Gastroesophageal sphincter (tissue), 4 donors: ENCODE data around the gene MFF. TPM values are rescaled to one million over a fixed set of nuclear protein-coding genes. Genes with fewer than 3 reads are reported as not detected.

Source experiments
- ATAC-seq: fragments of 150-250 bp; one replicate; pipeline ENCODE4 v1.9.1; 2016; ENCODE audit warnings: mild to moderate bottlenecking, moderate library complexity
- H3K27ac ChIP-seq, 4 donors: fragments of 200-600 bp; sonication (generic) in 3 of 4; 1 replicate in 3 of 4; 2 replicates in 1 of 4; pipeline ENCODE4 v1.5.1; 2016 to 2019
- H3K27me3 ChIP-seq: fragments of 200-600 bp; sonication (generic); one replicate; pipeline ENCODE4 v1.5.1; 2019
- H3K36me3 ChIP-seq, 2 donors: fragments of 200-600 bp; sonication (generic); one replicate each; pipeline ENCODE4 v1.5.1; 2019; ENCODE audit warnings: control low read depth in 1 of 2
- H3K4me1 ChIP-seq, 3 donors: fragments of 200-600 bp; sonication (generic); 1 replicate in 2 of 3; 2 replicates in 1 of 3; pipeline ENCODE4 v1.5.1; 2016 to 2019; ENCODE audit warnings: control low read depth in 2 of 3
- H3K4me3 ChIP-seq, 2 donors: fragments of 200-600 bp; sonication (generic); one replicate each; pipeline ENCODE4 v1.5.1; 2019; ENCODE audit warnings: mild to moderate bottlenecking in 1 of 2, moderate library complexity in 1 of 2
- H3K9me3 ChIP-seq, 3 donors: fragments of 200-600 bp; sonication (generic); one replicate each; pipeline ENCODE4 v1.5.1; 2017 to 2019; ENCODE audit warnings: control low read depth in 2 of 3
- EP300 ChIP-seq: sonication (generic); formaldehyde crosslinking; IDR thresholded peaks from one replicate; pipeline ENCODE4 v1.6.1; 2017; ENCODE audit warnings: antibody characterized with exemption, mild to moderate bottlenecking
- POLR2A ChIP-seq, 2 donors: fragments of 450-650 bp; IDR thresholded peaks; one replicate each; pipeline ENCODE4 v1.6.1; 2017; ENCODE audit warnings: antibody characterized with exemption in 2 of 2, mild to moderate bottlenecking in 2 of 2, moderate library complexity in 1 of 2
- POLR2AphosphoS5 ChIP-seq: sonication (generic); formaldehyde crosslinking; IDR thresholded peaks from one replicate; pipeline ENCODE4 v1.6.1; 2017; ENCODE audit warnings: antibody characterized with exemption
- WGBS, 2 donors: methylation state at CpG; one replicate each; pipeline ENCODE4 v1.1.5; 2018; ENCODE audit warnings: low coverage in 1 of 2; 5-methylcytosine and 5-hydroxymethylcytosine counted together
- total RNA-seq, 4 donors: library from RNA; depleted of rRNA; stranded (reverse); fragments of >200 nt; gene quantifications; one replicate each; pipeline ENCODE4 v1.1.0, GENCODE V29; 2016
- TF ChIP-seq, protein P1 (sequence below), 4 experiments: fragments of 200-600 bp in 2 of 4; fragments of 450-650 bp in 2 of 4; sonication (generic) in 1 of 4; IDR thresholded peaks; one replicate each; pipeline ENCODE4 v1.5.1; 2017 to 2019; ENCODE audit warnings: antibody characterized with exemption in 4 of 4, mild to moderate bottlenecking in 2 of 4, moderate library complexity in 2 of 4

Gene MFF
- total RNA-seq, 4 donors from 2014 or later: 106 to 140 (median 118) TPM

- Histone ChIP-seq H3K27me3 (no peaks in the 10 kb centered on the region), H3K4me3 (no peak overlapping the region), H3K36me3 (no peaks in the 10 kb centered on the region), H3K27ac (peak overlapping the region in 2 of 4 donors; percentile 13 to 58), H3K4me1 (peaks cover 0 to 9% (median 4%) of the 10 kb centered on the region in 3 donors), H3K9me3 (no peaks in the 10 kb centered on the region)
- WGBS, 2 donors: 41 to 45% methylated on average over 7 to 9 of the region's 11 CpGs
- TF ChIP-seq EP300: no peak
- peak; percentile 35 for TF ChIP-seq POLR2AphosphoS5
- ATAC-seq: peak; percentile 69
These were observed 41.8 kb downstream of the MFF start for GRCh38 chr2:227366769-227367426.

- Histone ChIP-seq H3K9me3 (no peaks in the 10 kb centered on the region), H3K27ac (peak overlapping the region in 2 of 4 donors; percentile 13 to 58), H3K4me1 (peaks cover 0 to 9% (median 4%) of the 10 kb centered on the region in 3 donors), H3K36me3 (no peaks in the 10 kb centered on the region), H3K27me3 (no peaks in the 10 kb centered on the region), H3K4me3 (no peak overlapping the region)
- TF ChIP-seq, protein P1, sequence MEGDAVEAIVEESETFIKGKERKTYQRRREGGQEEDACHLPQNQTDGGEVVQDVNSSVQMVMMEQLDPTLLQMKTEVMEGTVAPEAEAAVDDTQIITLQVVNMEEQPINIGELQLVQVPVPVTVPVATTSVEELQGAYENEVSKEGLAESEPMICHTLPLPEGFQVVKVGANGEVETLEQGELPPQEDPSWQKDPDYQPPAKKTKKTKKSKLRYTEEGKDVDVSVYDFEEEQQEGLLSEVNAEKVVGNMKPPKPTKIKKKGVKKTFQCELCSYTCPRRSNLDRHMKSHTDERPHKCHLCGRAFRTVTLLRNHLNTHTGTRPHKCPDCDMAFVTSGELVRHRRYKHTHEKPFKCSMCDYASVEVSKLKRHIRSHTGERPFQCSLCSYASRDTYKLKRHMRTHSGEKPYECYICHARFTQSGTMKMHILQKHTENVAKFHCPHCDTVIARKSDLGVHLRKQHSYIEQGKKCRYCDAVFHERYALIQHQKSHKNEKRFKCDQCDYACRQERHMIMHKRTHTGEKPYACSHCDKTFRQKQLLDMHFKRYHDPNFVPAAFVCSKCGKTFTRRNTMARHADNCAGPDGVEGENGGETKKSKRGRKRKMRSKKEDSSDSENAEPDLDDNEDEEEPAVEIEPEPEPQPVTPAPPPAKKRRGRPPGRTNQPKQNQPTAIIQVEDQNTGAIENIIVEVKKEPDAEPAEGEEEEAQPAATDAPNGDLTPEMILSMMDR (IDR thresholded peaks at IDR 0.05): no peak
- no peak for TF ChIP-seq POLR2AphosphoS5
- no peak for TF ChIP-seq POLR2A (IDR thresholded peaks at IDR 0.05)
- TF ChIP-seq EP300: no peak
- WGBS, 2 donors: 68 to 90% methylated on average over 2 to 3 of the region's 3 CpGs
- ATAC-seq: no peak
These were observed 42.4 kb downstream of the MFF start for GRCh38 chr2:227367427-227367795.

DNA sequence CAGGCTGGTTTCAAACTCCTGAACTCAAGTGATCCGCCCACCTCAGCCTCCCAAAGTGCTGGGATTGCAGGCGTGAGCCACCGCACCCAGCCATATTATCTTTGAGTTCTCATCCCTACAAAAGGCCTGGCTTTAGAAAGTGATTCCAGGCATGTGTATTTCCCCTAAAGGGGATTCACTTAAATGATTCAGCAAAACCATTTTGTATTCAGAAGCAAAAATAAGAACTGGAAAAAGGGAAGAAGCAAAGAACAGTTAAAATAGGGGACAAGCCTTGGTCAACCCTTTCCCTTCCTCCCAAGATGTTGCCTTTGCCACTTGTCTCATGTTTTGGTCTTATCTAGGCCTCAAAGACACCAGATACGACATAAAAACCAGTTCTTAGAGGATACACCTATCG lies 43.5 kb downstream of the MFF start:
- ATAC-seq: no peak
- no peaks in the 10 kb centered on the region for H3K9me3 ChIP-seq
- H3K36me3 ChIP-seq: no peaks in the 10 kb centered on the region
- H3K4me3 ChIP-seq: no peak overlapping the region
- 90 to 95% methylated on average over 2 to 5 of the region's 5 CpGs for WGBS, 2 donors
- TF ChIP-seq EP300: no peak
- H3K27me3 ChIP-seq: no peaks in the 10 kb centered on the region
- peaks cover 0 to 9% (median 4%) of the 10 kb centered on the region in 3 donors for H3K4me1 ChIP-seq
- no peak overlapping the region for H3K27ac ChIP-seq

GRCh38 chr2:227370092-227370491 lies 45.0 kb downstream of the MFF start:
- Histone ChIP-seq H3K4me3 (no peak overlapping the region), H3K4me1 (peaks cover 0 to 9% (median 4%) of the 10 kb centered on the region in 3 donors), H3K27ac (peak overlapping the region in 1 of 4 donors; percentile 51), H3K27me3 (peaks cover 5% of the 10 kb centered on the region), H3K36me3 (no peaks in the 10 kb centered on the region), H3K9me3 (no peaks in the 10 kb centered on the region)
- TF ChIP-seq POLR2AphosphoS5 (no peak), POLR2A (IDR thresholded peaks at IDR 0.05) (no peak), EP300 (no peak)
- TF ChIP-seq, protein P1 (IDR thresholded peaks at IDR 0.05): no peak
- no peak for ATAC-seq
- 86 to 88% methylated on average over 5 to 8 of the region's 8 CpGs for WGBS, 2 donors

DNA sequence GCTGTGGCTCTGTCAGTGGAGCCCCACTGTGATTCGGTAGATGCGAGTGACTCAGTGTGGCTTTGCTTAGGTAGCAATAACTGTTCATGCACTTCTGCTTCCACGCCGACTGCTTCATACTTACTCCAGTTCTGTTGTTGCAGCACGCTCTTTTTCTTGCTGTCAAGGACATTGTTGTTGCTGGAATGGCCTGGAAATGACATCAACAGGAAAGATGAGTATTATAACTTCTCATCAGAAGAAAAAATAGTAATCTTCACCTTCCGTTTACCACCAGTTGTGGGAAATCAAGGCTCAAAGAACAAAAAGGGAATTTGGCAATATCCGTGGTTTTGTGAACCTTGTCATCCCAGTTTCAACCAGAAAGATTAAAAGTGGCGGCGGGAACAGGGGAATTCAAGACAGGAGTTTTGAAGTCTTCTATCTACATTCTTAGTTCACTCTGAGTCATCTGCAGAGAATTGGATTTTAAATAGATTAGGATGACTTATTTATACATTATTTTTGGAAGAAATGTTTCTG lies 45.8 kb downstream of the MFF start:
- Histone ChIP-seq H3K36me3 (no peaks in the 10 kb centered on the region), H3K4me1 (peaks cover 0 to 9% (median 4%) of the 10 kb centered on the region in 3 donors), H3K27ac (no peak overlapping the region), H3K9me3 (no peaks in the 10 kb centered on the region), H3K4me3 (no peak overlapping the region), H3K27me3 (peaks cover 8% of the 10 kb centered on the region)
- peak; percentile 60 for ATAC-seq
- peak; percentile 33 for TF ChIP-seq POLR2AphosphoS5
- TF ChIP-seq, protein P1 (IDR thresholded peaks at IDR 0.05): no peak
- WGBS, 2 donors: 76 to 79% methylated on average over 8 to 9 of the region's 9 CpGs

- 86 to 90% methylated on average over 3 to 8 of the region's 10 CpGs for WGBS, 2 donors
- no peaks in the 10 kb centered on the region for H3K36me3 ChIP-seq
- H3K27ac ChIP-seq: no peak overlapping the region
- H3K4me1 ChIP-seq: no peaks in the 10 kb centered on the region
- no peaks in the 10 kb centered on the region for H3K9me3 ChIP-seq
- H3K4me3 ChIP-seq: no peak overlapping the region
- peaks cover 8% of the 10 kb centered on the region for H3K27me3 ChIP-seq
- no peak for TF ChIP-seq POLR2A (IDR thresholded peaks at IDR 0.05)
- TF ChIP-seq POLR2AphosphoS5: no peak
- no peak for ATAC-seq
These were observed 48.3 kb downstream of the MFF start for GRCh38 chr2:227373389-227373788.
